Ramos (cell line): ENCODE data around the gene MED17.

Source experiments
- in situ Hi-C: fragments of 300-500 bp; cut with MboI; formaldehyde crosslinking; loops from one replicate; pipeline ENCODE4 v1.14.3; 2022; ENCODE audit warnings: low sequenced_read_pairs; ENCODE audit not compliant: unreplicated experiment

Gene MED17

DNA sequence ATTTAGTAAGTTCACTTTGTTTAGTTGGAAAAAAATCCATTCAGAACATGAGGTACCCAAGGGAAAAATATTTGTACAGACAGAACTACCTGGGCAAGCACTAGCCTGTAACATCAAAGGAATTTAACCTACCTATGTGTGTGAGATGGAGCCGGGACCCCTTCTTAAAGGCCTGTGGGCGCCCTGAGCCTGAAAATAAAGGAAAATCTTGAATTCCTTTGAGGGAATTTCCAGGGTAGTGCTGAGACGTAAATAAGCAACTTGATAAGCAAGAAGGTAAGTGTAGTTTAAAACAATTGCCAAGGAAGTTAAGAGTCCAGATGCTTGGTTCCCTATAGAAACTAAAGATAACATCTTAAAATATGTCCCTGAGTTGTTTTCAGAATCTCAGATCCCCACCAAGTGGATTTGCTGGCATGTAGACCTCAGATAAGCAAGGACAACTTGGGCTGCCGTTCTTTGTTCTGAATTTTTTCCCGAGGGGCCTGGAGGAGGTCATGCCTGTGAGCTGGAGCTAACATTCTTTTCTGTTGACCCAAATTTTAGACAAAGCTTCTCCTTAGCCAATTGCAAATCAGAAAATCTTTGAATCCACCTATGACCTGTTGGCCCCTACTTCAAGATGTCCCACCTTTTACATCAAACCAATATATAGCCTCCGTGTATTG lies 31.0 kb downstream of the MED17 start:
- in situ Hi-C loops = no loop called here

- in situ Hi-C loops = no loop called here
Observed at GRCh38 chr11:93817426-93818348, 33.6 kb downstream of the MED17 start.

GRCh38 chr11:93819966-93820695 lies 36.0 kb downstream of the MED17 start:
- in situ Hi-C loops = no loop called here

DNA sequence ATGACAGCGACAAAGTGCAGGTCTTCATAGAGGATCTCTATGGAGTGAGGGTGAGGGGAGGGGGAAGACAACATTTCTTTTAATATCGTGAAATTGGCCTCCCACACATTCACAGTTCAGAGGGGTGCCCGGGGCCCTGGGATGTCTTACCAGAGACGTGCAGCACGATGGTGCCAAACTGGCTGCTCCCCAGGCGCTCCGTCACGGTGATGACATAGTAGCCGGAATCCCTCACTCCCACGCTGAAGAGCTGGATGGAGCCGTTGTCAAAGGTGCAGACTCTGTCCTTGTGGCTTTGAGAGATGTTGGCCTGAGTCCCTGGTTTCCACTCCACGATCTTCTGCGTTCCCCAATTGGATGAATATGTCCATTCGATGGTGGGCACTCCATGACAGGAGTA lies 36.8 kb downstream of the MED17 start:
- in situ Hi-C loops = no loop called here

DNA sequence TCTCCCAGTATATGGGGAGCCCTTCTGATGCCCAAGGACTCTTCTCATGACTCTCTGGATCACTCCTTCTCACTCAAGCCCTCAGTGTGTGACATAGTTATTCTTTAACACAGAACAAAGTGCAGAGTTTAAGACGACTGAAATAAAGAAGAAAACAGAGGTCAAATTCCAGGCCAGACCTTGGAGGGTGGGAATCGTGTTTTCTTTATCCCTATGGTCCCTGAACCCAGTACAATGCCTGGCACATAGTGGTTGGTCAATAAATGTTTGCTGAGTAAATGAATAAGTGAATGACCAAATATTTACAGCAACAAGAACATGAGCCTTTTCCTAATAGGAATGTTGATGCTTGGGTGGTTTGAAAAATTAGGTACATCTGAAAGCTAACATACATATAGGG lies 37.5 kb downstream of the MED17 start:
- in situ Hi-C loops = no loop called here

- in situ Hi-C loops = no loop called here
Observed at GRCh38 chr11:93822359-93822758, 38.3 kb downstream of the MED17 start.

GRCh38 chr11:93823210-93823609 lies 39.1 kb downstream of the MED17 start:
- in situ Hi-C loops = no loop called here

DNA sequence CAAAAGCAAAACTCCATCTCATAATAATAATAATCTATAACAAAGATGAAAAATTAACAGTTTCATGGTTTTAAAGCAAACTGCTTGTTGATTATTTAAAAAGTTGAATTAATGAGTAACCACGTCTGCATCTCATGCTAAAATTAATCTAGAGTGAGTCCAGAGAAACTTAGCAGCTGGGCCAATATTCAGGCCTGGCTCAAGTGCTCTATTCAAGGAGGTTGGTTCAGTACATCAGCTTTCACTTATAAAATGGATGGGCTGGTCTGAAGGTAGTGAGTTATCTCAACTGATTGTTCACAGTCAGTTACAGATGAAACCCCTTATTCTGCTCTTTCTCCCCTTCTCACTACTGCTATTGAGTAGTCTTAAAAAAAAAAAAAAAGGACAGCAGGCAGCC lies 43.3 kb downstream of the MED17 start:
- in situ Hi-C loops = no loop called here

GRCh38 chr11:93829598-93829997 lies 45.5 kb downstream of the MED17 start:
- in situ Hi-C loops = no loop called here

GRCh38 chr11:93831343-93832127 lies 47.5 kb downstream of the MED17 start:
- in situ Hi-C loops = no loop called here

DNA sequence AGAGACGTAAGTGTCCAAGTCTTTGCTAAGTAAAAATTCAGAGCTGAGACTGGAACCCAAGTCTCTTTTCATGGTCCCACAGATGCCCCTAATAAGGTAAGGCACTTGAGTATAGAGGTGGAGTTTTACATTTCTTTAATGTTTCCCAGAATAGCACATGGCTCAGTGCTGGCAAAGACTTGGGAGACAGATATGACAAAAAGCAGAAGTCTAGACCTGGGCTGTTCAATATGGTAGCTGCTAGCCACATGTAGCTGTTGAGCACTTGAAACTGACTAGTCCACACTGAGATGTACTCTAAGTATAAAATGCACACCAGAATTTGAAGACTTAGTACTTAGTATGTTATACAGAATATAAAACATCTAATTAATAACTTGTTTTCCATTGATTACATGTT lies 48.7 kb downstream of the MED17 start:
- in situ Hi-C loops = no loop called here

DNA sequence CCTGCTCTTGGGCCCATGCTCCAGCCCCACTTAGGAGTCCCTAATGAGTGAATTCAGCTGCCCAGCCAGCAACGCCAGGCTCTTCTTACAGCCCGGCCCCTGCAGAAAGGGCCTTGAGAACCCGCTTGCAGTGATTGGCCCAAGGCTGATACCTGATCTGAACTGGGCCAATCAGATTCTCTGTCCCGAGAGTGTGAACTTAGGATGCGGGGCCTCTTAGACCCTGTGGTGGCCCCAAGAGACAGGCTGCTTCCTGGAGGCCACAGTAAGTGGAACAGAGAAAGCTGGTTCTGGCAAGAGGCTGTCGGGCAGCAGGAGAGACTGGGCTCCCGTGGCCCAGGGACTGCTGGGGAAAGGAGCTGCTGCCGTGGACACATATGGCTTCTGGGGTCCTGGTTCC lies 54.9 kb downstream of the MED17 start:
- in situ Hi-C loops = no loop called here

- in situ Hi-C loops = no loop called here
Observed at GRCh38 chr11:93840180-93840579, 56.1 kb downstream of the MED17 start.

DNA sequence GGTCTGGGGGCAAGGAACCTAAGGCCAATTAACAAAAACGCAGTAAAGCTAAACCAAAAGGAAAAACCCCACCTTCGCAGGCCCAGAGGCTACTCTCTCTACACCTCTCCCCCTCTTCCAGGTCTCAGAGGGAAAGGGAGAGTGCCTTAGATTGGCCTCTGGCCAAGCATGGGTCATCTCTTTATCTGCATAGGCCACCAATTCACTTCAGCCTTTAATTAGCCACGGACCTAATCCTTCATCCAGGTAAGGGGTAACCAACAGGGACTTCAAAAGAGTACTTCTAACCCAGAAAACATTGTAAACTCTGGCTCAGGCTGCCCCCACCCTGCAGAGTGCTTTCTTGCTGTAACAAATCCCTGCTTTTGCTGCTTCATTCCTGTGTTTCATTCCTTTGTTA lies 56.9 kb downstream of the MED17 start:
- in situ Hi-C loops = no loop called here

- in situ Hi-C loops = no loop called here
Observed at GRCh38 chr11:93841446-93841845, 57.4 kb downstream of the MED17 start.

GRCh38 chr11:93842034-93842433 lies 58.0 kb downstream of the MED17 start:
- in situ Hi-C loops = no loop called here

DNA sequence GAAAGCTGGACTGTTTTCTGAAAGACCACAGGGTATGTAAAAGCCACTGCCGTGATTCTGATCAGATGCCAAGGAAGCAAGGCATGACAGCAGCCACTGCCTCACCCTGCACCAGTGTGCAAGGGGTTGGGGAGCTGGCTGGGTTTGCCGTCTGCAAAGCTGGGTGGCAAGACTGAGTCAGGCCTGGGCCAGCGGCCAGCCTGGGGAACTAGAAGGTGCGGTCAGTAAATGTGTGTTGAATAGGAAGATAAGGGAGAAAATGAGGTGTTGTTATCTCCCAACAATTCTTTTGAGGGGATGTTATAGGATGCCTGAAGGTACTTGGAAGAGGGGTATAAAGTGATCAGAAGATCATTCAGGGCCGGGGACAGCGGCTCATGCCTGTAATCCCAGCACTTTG lies 58.4 kb downstream of the MED17 start:
- in situ Hi-C loops = no loop called here

DNA sequence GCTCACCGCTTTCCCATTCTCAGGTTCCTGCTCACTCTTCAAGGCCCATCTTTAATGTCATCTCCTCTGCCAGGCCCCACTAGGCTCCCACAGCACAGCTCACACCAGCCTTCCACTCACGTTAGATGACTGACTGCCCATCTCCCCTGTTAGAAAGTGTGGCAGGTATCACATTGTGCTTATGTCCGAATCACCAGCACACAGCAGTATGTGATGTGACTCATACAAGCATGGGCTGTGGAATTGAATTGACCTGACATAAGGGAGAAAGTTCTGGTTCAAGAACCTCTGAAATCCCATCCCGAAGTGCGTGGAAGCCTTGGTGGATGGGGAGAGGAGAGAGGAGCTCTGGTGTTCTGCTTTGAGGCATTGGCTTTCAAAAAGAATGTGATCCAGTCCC lies 59.8 kb downstream of the MED17 start:
- in situ Hi-C loops = no loop called here

- in situ Hi-C loops = no loop called here
Observed at GRCh38 chr11:93844568-93844967, 60.5 kb downstream of the MED17 start.
